ENCODE measurements around the gene DENND4A. TPM values are rescaled to one million over a fixed set of nuclear protein-coding genes. Genes with fewer than 3 reads are reported as not detected.
A peak's percentile ranks its signal among the peaks of the same experiment; 100 is the strongest.

Gene DENND4A
- total and polyA plus RNA-seq, 9 of the 15 experiments (the other 6 are each of a cell fraction or from before 2014, with no cell fraction given), result 6.8 to 32.3 (median 19.9) TPM

DNA sequence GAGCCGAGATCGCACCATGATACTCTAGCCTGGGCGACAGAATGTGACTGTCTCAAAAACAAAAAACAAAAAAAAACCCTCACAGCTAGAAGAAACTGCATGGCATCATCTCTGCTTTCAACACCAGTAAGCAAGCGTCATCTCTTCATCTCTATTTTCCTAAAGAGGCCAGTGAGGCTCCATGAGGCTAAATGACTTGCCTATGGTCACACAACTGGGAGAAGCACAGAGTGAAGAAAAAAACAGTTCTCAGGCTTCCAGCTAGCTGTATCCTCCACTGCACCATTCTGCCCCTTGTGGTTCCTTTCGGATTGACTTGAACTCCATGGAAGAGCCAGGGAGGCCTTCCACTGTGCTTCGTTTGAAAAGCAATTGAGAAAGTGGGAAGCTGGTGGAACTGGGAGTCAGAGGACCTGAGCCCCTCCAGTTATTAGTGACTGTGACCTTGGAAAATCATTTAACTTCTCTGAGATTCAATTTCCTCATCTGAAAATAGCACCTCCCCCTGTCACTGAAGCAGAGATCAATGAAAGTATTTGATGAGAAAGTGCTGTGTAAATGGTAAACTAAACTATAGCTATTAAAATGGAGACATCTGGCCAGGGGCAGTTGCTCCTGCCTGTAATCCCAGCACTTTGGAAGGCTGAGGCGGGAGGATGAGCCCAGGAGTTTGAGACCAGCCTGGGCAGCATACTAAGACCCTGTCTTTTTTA is 32.1 kb upstream of the DENND4A start (continued):
- TF ChIP-seq, protein P1, sequence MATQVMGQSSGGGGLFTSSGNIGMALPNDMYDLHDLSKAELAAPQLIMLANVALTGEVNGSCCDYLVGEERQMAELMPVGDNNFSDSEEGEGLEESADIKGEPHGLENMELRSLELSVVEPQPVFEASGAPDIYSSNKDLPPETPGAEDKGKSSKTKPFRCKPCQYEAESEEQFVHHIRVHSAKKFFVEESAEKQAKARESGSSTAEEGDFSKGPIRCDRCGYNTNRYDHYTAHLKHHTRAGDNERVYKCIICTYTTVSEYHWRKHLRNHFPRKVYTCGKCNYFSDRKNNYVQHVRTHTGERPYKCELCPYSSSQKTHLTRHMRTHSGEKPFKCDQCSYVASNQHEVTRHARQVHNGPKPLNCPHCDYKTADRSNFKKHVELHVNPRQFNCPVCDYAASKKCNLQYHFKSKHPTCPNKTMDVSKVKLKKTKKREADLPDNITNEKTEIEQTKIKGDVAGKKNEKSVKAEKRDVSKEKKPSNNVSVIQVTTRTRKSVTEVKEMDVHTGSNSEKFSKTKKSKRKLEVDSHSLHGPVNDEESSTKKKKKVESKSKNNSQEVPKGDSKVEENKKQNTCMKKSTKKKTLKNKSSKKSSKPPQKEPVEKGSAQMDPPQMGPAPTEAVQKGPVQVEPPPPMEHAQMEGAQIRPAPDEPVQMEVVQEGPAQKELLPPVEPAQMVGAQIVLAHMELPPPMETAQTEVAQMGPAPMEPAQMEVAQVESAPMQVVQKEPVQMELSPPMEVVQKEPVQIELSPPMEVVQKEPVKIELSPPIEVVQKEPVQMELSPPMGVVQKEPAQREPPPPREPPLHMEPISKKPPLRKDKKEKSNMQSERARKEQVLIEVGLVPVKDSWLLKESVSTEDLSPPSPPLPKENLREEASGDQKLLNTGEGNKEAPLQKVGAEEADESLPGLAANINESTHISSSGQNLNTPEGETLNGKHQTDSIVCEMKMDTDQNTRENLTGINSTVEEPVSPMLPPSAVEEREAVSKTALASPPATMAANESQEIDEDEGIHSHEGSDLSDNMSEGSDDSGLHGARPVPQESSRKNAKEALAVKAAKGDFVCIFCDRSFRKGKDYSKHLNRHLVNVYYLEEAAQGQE (IDR thresholded peaks at IDR 0.05; ENCODE audit: borderline replicate concordance), result peak; percentile 61; the same call in 1 of the 2 replicates
- TF ChIP-seq, protein P1 (CRISPR knock-in tag; IDR thresholded peaks at IDR 0.05; ENCODE audit: low read depth), result no peak
- TF ChIP-seq NFATC3 (IDR thresholded peaks at IDR 0.05), result no peak
- 0 out of 2 replicates have a peak, but pooled peaks have one; percentile 10 for TF ChIP-seq HEY1 (CRISPR knock-in tag; IDR thresholded peaks at IDR 0.05; ENCODE audit: borderline replicate concordance)
- no peak for TF ChIP-seq ZC3H4 (CRISPR knock-in tag; IDR thresholded peaks at IDR 0.05; ENCODE audit: borderline replicate concordance)
- TF ChIP-seq, protein P2, sequence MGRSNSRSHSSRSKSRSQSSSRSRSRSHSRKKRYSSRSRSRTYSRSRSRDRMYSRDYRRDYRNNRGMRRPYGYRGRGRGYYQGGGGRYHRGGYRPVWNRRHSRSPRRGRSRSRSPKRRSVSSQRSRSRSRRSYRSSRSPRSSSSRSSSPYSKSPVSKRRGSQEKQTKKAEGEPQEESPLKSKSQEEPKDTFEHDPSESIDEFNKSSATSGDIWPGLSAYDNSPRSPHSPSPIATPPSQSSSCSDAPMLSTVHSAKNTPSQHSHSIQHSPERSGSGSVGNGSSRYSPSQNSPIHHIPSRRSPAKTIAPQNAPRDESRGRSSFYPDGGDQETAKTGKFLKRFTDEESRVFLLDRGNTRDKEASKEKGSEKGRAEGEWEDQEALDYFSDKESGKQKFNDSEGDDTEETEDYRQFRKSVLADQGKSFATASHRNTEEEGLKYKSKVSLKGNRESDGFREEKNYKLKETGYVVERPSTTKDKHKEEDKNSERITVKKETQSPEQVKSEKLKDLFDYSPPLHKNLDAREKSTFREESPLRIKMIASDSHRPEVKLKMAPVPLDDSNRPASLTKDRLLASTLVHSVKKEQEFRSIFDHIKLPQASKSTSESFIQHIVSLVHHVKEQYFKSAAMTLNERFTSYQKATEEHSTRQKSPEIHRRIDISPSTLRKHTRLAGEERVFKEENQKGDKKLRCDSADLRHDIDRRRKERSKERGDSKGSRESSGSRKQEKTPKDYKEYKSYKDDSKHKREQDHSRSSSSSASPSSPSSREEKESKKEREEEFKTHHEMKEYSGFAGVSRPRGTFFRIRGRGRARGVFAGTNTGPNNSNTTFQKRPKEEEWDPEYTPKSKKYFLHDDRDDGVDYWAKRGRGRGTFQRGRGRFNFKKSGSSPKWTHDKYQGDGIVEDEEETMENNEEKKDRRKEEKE (IDR thresholded peaks at IDR 0.05; ENCODE audit: borderline replicate concordance in 1 of 2, control insufficient read depth in 1 of 2, low read depth in 2 of 2, low read length in 1 of 2), result no peak
- TF ChIP-seq, protein P3, sequence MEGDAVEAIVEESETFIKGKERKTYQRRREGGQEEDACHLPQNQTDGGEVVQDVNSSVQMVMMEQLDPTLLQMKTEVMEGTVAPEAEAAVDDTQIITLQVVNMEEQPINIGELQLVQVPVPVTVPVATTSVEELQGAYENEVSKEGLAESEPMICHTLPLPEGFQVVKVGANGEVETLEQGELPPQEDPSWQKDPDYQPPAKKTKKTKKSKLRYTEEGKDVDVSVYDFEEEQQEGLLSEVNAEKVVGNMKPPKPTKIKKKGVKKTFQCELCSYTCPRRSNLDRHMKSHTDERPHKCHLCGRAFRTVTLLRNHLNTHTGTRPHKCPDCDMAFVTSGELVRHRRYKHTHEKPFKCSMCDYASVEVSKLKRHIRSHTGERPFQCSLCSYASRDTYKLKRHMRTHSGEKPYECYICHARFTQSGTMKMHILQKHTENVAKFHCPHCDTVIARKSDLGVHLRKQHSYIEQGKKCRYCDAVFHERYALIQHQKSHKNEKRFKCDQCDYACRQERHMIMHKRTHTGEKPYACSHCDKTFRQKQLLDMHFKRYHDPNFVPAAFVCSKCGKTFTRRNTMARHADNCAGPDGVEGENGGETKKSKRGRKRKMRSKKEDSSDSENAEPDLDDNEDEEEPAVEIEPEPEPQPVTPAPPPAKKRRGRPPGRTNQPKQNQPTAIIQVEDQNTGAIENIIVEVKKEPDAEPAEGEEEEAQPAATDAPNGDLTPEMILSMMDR (IDR thresholded peaks at IDR 0.05 in 2 of 3, conservative IDR thresholded peaks at IDR 0.05 in 1 of 3; ENCODE audit: insufficient read depth in 2 of 3, low read depth in 1 of 3, low read length in 3 of 3), result peak; percentile 73 to 85 (median 83)
- peak; percentile 52; the same call in 1 of the 2 replicates for TF ChIP-seq CC2D1A (IDR thresholded peaks at IDR 0.05)
